HG02981 (cell line): Measurements from ENCODE around the gene FBXO40.

Experiments
- ATAC-seq: cut with Tn5 transposase; IDR thresholded peaks from one replicate; pipeline ENCODE4 v1.9.1; 2021; ENCODE audit warnings: mild to moderate bottlenecking, moderate library complexity; ENCODE audit not compliant: unreplicated experiment

Gene FBXO40

DNA sequence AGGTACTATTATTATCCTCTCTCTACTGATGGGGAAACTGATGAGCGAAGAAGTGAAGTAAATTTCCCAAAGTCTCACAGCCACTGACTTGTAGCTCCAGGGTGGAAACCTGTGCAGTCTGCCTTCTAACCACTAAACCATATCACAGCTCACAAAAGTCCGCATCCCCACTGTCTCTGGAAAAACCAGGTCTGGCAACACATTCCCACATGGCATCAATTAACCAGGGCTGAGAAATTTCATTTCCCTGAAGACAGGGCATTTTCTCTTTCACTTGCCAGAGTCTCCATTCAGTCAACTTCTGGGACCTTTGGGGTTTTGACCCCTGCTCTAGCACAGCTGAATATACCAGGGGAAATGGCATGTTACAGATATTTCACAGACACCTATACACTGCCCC lies 26.5 kb downstream of the FBXO40 start:
- ATAC-seq: no peak

DNA sequence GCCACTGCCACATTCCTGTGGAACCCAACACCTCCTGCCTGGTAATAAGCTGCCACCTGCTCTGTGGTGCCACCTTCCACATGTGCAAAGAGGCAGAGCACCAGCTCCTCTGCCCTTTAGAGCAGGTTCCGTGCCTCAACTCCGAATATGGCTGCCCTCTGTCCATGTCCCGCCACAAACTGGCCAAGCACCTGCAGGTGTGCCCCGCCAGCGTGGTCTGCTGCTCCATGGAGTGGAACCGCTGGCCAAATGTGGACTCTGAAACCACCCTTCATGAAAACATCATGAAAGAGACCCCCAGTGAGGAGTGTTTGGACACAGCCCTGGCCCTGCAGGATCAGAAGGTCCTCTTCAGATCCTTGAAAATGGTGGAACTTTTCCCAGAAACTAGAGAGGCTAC lies 28.3 kb downstream of the FBXO40 start:
- ATAC-seq: no peak

DNA sequence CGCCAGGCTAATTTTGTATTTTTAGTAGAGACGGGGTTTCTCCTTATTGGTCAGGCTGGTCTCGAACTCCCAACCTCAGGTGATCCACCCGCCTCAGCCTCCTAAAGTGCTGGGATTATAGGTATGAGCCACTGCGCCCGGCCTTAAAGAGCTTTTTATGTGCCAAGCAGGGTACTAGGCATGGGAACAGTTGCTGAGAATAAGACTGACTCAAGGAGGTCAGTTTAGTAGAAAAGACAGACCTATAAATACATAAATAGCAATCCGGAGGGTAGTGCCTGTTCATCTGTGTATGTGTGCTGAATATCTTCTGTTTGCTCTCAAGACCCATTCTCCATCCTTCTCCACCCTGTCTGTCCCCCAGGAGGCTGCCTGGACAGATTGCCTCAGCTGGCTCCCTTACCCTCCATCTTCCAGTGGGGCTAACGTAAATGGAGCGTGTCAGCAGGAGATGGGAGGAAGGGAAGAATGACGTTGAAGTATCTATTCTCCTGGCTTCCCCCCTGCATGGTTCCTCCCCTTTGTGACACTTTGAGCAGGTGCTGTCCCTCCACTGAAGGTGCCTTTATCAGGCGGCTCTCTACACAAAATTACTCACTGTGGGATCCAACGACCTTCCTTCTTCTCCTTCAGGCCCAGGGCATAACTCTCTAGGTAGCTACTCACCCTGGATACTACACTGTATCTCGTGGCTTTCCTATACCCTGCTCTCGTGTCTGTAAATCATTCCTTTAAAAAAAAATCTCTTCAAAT lies 31.1 kb downstream of the FBXO40 start:
- ATAC-seq: no peak

DNA sequence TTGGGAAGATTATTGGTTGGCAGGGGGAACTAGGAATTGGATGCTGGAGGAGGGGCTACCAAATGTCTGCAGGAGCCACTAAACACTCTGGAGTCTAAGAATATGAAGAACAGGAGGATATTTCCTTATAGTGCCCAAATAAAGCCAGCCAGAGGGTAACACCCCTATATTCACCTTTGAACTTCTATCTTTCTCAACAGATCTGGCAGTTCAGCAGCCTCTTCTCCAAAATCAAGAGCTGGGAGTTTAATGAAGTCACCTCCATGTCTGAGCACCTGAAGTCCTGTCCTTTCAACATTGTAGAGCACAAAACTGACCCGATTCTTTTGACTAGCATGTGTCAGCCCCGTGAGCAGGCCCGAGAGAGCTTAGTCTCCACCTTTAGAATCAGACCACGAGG lies 33.3 kb downstream of the FBXO40 start:
- ATAC-seq: no peak

DNA sequence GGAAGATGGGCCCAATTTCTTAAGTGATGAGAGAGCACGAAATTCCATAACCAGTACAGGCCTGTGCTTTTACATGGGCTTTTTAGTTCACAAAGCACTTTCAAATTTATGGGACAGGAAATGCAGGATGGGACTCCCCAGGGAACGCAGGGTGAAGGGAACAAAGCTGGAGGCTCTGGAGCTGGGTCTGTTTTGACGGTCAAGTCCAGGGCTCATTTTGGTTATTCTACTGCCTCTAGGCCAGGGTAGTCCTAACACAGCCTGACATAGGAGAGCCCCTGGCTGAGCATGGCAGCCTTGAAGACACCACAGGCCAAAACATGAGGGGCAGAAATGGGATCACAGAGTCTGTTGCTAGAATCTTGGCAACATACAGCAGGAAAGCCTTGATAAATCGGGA lies 34.0 kb downstream of the FBXO40 start:
- no peak for ATAC-seq

DNA sequence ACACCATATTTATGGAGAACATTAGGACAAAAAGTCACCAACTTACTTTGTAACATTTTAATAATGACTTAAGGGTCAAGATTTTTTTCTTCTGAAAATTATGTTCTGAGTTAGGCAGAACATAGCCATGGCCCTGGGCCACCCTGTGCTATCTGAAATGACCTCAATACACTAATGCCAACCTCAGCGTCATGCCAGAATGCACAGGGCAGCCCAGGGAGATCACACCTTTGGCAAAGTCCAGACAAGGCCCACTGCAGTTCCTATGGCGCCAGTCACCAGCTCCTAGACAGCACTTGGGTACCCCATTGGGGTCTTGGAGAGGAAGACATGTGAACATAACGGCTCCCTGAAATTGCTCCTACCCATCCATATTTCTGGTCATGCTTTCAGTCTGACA lies 34.4 kb downstream of the FBXO40 start:
- ATAC-seq: no peak

DNA sequence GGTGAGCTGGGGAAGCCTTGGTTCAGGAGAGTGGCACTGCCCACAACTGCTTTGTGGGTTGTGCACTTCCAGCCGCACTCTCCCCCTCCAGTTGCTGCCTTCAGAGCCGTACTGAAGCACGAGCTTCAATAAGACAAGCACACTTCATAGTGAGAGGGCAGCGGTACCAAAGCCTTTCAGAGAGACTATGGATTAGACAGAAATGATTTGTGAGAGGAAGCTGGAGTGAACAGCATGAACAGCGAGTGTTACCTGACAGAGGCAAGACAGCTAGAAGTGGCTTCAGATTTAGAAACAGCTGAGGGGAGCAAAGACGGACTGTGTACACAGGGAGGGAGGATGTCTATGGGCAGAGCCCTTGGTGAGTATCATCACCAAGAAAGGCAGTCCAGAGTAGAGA lies 36.4 kb downstream of the FBXO40 start:
- no peak for ATAC-seq

DNA sequence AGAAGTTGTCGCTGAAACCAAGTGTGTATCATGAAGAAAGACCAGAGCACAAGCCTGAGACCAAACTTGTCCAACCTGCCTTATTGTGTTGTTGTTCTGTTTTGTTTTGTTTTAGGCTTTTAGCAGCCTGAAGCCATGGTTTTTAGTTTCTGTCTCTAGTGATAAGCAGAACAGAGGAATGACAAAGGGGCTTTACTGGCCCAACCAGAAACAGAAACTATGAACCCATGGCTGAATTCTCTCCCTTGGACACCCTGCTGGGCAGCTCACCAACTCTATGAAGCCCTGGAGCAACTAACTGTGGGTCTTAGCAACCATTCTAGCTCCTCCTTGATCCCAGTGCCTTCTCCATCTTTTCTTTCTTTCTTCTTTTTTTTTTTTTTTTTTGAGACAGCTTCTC lies 37.2 kb downstream of the FBXO40 start:
- no peak for ATAC-seq

DNA sequence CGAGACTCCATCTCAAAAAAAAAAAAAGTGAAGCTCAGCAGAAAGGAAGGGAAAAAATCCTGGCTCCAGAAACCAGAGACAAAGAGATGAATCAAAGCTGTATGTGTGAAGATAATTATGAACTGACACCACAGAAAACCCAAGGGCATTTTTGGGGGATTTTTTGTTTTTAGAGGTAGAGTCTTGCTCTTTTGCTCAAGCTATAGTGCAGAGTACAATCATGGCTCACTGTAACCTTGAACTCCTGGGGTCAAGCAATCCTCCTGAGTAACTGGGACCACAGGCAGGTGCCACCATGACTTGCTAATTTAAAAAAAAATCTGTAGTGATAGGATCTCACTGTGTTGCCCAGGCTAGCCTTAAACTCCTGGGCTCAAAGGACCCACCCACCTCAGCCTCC lies 44.7 kb downstream of the FBXO40 start:
- no peak for ATAC-seq

DNA sequence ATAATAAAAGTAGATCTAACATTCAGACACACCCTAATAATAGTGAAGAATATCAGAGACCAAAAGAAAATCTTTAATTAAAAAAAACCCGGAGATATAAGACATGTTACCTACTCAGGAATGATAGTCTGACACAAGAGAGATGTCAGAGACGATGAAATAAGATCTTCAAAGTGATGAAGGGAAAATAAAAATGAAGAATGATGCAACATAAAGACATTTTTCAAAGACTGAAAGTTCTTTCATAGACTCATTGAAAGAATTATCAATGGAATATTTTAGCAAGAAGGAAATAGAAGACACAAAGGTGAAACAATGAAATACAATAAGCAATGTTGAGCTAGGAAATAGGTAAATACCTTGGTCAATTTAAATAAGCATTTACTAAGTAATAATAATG lies 47.9 kb downstream of the FBXO40 start:
- no peak for ATAC-seq

DNA sequence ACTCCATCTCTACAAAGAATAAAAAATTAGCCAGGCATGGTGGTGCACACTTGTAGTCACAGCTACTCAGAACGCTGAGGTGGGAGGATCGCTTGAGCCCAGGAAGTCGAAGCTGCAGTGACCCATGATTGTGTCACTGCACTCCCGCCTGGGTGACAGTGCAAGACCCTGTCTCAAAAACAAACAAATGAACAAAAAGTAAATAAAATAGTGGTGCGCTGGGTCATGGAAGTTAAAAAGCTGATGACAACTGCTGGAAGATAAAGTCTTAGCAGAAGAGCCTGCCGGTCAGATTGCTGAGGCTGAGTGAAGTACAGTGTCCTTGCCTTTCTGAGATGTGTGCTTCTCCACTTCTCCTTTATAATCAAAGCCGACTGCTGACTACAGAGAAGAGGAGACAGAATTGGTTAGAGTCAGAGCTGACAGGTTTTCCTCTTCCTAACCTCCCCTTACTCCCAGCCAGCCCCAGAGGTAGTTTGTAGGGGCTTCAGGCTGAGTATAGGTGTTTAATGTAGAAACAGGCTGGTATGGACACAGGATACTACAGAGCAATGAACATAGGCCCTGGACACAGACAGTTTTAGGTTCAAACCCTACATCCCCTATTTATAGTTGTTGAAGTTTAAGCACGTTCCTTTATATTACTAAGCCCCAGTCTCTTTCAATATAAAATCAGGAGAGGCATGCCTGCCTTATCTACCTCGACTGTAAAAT lies 49.6 kb downstream of the FBXO40 start:
- ATAC-seq: no peak

DNA sequence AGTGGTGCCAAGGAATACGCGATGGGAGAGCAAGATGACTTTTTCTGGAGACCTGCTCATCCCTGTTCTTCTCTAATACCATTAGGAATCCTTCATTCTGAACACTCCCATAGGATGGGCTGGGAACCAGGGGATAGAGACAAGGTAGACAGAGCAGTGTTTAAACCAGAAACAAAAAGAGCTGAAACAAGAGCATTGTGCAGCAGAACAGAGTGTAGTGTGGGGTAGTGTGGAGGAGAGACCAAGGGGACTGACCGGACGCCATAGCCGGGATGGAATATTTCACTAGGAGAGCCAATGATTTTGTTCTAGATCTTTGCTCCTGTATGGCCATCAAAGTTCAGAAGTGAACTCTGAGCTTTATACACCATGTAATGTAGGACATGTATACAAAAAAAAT lies 51.9 kb downstream of the FBXO40 start:
- no peak for ATAC-seq

DNA sequence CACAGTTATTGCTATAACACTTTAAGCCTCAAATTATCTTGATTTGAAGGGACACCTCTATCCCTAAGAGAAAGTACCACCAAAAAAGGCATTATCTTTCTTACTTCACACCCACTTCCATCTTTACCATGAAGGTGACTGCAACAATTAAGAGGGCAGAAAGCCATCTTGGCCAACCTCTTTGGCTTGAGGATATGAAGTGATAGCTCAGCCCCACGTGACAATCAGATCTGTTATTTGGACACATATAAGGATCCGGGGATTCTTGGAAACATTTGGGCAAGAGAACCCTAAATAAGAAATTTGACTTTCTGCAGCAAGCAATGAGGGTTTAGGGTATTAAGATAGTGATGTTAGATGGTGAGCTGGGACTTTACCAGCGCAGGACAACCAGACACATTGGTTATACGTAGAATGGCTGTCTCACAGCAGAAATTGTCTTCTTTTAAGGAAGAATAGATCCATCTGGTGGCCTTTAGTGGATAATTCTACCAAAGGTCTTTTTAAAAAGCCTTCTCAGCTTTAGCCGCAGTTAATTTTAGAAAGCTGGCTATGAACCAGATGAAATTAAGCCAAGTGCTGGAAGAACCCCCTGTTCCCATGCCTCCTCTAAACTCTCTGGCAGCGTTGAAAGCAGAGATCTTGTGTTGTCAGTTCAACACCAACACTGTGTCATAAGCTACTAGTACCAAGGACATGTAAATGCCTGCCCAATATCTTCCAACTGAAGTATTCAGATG lies 55.2 kb downstream of the FBXO40 start:
- no peak for ATAC-seq

DNA sequence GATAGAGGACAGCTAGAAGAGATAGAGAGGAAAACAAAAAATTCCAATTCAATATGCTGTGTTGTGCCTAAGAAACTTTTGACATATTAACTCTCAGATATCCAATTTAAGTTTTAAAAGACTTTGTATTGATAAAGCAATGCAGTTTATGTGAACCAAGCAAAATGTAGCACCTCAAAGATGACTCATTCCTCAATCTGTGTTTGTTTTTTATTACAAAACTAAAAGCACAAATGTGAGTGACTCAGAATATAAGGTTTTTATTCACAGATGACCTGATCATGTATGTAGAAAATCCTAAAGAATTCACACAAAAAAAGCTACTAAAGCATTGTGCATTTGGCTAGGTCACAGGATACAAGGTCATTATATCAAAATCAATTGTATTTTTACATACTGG lies 56.5 kb downstream of the FBXO40 start:
- no peak for ATAC-seq

DNA sequence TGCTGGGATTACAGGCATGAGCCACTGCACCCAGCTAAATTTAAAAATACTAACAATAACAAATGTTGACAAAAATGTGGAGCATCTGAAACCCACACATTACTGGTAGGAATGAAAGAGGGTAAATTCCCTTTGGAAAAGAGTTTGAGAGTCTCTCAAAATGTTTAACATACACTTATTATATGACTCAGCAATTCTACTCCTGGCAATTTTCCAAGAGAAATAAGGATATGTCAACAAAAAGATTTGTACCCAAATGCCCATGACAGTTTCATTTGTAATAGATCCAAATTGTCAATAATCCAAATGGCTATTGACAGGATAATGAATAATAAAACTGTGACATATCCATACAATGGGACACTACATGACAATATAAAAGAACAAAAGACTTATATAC lies 58.5 kb downstream of the FBXO40 start:
- no peak for ATAC-seq

DNA sequence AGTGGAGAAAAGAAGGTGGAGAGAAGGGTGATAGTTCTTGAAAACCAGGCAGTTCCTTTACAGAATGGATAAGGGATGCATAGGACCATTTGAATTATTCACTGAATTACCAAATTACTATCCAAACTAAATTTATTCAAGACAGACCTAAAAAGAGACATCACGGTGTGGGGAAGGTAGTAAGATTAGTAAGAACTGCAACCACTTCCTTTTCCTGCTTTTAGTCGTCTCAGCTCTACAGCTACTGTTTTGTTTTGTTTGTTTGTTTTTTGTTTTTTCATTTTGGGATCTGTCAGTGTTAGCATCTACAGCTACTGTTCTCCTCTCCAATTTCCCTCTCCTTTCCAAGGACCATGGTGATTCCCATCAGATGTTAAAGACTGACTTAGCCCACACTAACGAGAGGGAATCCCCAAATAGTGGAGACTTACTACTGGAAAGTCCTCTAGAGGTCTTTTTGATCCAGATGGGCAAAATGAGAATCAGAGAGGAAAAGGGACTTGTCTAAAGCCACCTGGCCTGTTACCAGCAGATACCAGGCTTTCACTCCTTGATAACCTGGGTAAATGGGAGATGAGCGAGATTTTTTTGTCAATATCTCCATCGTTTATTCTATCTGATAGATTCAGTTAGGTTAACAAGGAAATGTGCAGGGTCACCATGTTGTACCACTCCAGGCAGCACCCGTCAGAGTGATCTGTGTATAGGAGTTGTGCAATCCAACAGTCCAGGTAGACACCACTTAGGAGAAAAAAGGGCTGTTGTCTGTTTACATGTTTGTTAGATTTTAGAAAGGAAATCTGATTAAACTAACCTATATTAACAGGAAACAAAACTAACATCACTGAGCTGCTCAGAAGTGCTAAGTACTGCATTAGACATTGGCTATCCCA lies 61.6 kb downstream of the FBXO40 start:
- peak; percentile 67 for ATAC-seq

DNA sequence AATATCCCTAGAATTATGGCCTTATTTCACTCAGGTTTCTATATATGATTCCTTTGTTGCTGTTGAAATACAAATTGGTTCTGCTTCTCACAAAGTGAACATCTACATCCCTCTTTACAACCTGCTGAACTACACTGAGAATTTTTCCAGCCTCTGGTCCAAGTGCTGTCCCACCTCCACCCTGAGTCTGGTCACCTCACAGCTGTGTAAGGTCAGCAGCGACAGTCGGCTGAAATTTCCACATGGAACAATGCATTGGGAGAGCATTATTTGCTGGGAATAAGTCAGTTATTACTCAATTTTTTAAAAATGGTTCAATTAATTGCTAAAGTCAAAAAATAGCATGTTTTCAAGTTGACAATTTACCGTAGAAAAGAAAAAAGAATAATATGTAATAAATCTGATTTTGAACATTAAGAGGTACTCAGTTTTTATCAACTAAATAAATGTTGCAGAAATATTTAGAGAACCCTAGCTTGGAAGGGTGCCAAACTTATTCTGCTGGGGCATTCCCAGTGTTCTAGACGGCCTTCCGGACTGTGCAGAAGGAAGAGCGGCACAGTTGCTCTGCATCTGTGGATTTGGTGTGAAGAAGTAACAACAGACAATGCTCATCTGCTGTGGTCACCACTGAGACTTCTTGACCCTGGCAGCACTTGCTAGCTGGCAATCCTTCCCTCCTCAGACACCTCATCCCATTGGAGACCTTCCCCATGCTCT lies 65.7 kb downstream of the FBXO40 start:
- no peak for ATAC-seq

DNA sequence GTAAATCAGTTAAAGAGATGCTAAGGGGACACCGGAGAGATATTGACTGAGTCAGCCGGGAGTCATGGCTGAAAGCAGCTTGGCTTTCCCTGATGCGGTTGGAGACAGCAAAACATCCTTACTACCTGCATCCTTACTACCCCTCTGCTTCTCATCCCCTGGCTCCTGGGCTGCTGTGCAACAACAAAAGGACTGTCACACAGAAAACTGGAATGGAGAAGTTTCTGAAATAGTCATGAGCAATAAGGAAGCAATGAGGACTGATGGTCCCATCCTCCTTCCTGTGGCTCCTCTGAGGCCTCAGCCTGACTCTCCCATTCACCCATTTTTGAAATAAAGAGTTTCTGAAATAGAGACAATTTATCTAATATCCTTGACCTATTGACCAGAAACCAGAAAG lies 66.4 kb downstream of the FBXO40 start:
- ATAC-seq: no peak

DNA sequence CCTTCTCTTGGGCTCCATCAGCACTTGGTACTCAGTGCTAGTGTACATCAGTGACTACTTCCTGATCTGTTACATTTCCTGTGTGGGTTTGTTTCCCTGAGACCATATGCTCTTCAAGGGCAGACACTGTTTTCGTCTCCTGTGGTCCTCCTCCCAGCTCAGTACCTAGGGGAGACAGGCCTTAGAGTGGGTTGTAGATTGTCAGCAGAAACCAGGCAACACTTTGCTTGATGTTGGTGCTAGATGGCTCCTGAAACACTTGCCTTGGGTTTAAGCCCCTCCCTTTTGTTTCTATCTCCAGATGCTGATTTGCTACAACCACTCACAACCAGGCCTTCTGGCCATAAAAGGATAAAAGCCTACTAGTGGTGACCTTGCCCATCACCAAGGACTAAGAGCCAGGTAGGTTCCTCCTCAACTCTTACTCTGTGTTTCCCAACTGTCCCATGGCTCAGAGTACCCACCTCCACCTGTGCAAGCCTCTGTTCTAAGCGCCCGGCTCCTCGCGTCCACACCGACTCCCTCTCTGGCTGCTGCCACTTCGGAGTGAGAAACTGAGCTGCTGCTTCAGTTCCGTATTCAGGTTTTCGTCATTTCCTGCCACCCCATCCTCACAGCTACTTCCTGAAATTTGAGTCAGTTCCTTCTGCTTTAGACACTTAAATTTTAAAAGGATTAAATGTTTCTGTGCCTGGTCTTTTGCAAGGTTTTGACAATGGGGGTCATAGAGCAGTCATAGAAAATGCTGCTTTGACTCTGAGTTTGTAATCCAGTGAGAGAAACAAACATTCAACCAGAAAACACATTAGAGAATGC lies 67.4 kb downstream of the FBXO40 start, which contains the start of gene HCLS1:
TSS of gene HCLS1 (minus strand) at position 548 of the 816 bp plus-strand sequence. CDS start 2,556 bp downstream, outside the sequence.
- peak; percentile 85 for ATAC-seq
